ENCODE results near the gene P2RY1.
"Not testable (repeated sequence)": the region's sequence is repeated elsewhere in the genome, so short reads cannot be mapped to it uniquely, and the experiment has no call there.

The P2RY1 gene

GRCh38 chr3:152860736-152861135, 25.8 kb downstream of the P2RY1 start:
- POLR2A ChIA-PET = no interaction called here
- CTCF ChIA-PET = no interaction called here
- no peak for TF ChIP-seq CTCF (IDR thresholded peaks at IDR 0.05; ENCODE audit: control extremely low read depth, extremely low read depth, low read depth, missing control alignments)
- no peak for DNase-seq (ENCODE audit: extremely low spot score)

- POLR2A ChIA-PET = no interaction called here
- TF ChIP-seq CTCF (IDR thresholded peaks at IDR 0.05; ENCODE audit: control extremely low read depth, extremely low read depth, low read depth, missing control alignments) = no peak
- CTCF ChIA-PET = interaction anchor here (1.0 to 1.4 kb wide), 2 partner anchors 8 to 23 kb away, joined by 3 to 4 read pairs; no protein-coding TSS in a partner anchor
- no peak for DNase-seq (ENCODE audit: extremely low spot score)
These were observed 30.8 kb downstream of the P2RY1 start for GRCh38 chr3:152865668-152866245.

GRCh38 chr3:152870027-152870426, 35.1 kb downstream of the P2RY1 start:
- ChIA-PET CTCF (no interaction called here), POLR2A (no interaction called here)
- no peak for TF ChIP-seq CTCF (IDR thresholded peaks at IDR 0.05; ENCODE audit: control extremely low read depth, extremely low read depth, low read depth, missing control alignments)
- DNase-seq (ENCODE audit: extremely low spot score) = no peak

- CTCF ChIA-PET = not testable (repeated sequence)
These were observed 38.4 kb downstream of the P2RY1 start for GRCh38 chr3:152873314-152873713.

GRCh38 chr3:152874896-152875749, 40.2 kb downstream of the P2RY1 start:
- DNase-seq (ENCODE audit: extremely low spot score) = no peak
- no peak for TF ChIP-seq CTCF (IDR thresholded peaks at IDR 0.05; ENCODE audit: control extremely low read depth, extremely low read depth, low read depth, missing control alignments)
- POLR2A ChIA-PET = no interaction called here
- CTCF ChIA-PET = interaction anchor here (1.0 to 1.8 kb wide), 4 partner anchors 9 to 40 kb away, joined by 3 to 6 read pairs (median 4); partner anchors contain the start of gene P2RY1

More at GRCh38 chr3:152873314-152873713, 38.4 kb downstream of the P2RY1 start:
- DNase-seq (ENCODE audit: extremely low spot score); POLR2A ChIA-PET: not testable (repeated sequence)

- ChIA-PET POLR2A (no interaction called here), CTCF (no interaction called here)
- no peak for DNase-seq (ENCODE audit: extremely low spot score)
- TF ChIP-seq CTCF (IDR thresholded peaks at IDR 0.05; ENCODE audit: control extremely low read depth, extremely low read depth, low read depth, missing control alignments) = no peak
These were observed 44.3 kb downstream of the P2RY1 start for GRCh38 chr3:152879130-152879789.

GRCh38 chr3:152879790-152880174, 44.9 kb downstream of the P2RY1 start:
- no peak for TF ChIP-seq CTCF (IDR thresholded peaks at IDR 0.05; ENCODE audit: control extremely low read depth, extremely low read depth, low read depth, missing control alignments)
- ChIA-PET CTCF (no interaction called here), POLR2A (no interaction called here)
- DNase-seq (ENCODE audit: extremely low spot score) = no peak

All from GM10248 (cell line).